Lower leg skin (tissue), 4 donors: Measurements from ENCODE around the gene SLC22A23. TPM values are rescaled to one million over a fixed set of nuclear protein-coding genes. Genes with fewer than 3 reads are reported as not detected.

Experiments used
- DNase-seq, 2 donors: peaks; one replicate each; pipeline ENCODE4 v3.0.0-alpha.2; 2019; ENCODE audit warnings: low spot score in 2 of 2
- H3K4me3 ChIP-seq: fragments of 200-600 bp; sonication (generic); 2 replicates; pipeline ENCODE4 v1.5.1; 2017; ENCODE audit warnings: mild to moderate bottlenecking, low read depth; ENCODE audit not compliant: poor library complexity, severe bottlenecking
- CTCF ChIP-seq, 3 donors: fragments of 450-650 bp; IDR thresholded peaks; one replicate each; pipeline ENCODE4 v1.5.1; 2016; ENCODE audit warnings: antibody characterized with exemption in 3 of 3, mild to moderate bottlenecking in 3 of 3, moderate library complexity in 2 of 3
- POLR2A ChIP-seq, 2 donors: fragments of 450-650 bp; IDR thresholded peaks; one replicate each; pipeline ENCODE4 v1.6.1; 2016 to 2017; ENCODE audit warnings: antibody characterized with exemption in 2 of 2, mild to moderate bottlenecking in 1 of 2, moderate library complexity in 1 of 2
- WGBS, 2 donors: methylation state at CpG; one replicate each; pipeline ENCODE4 v1.1.5; 2018; 5-methylcytosine and 5-hydroxymethylcytosine counted together
- intact Hi-C: fragments of 100-400 bp; cut with DNase I; formaldehyde crosslinking; loops from one replicate; pipeline ENCODE4 v1.15.0; 2023; ENCODE audit warnings: low total_unique reads
- total RNA-seq, 4 donors: library from RNA; depleted of rRNA; stranded (reverse); fragments of >200 nt; gene quantifications; one replicate each; pipeline ENCODE4 v1.1.0, GENCODE V29; 2016

The SLC22A23 gene
- total RNA-seq, 4 donors from 2014 or later, result 29.2 to 50.7 (median 43.2) TPM

- WGBS, 2 donors, result 81 to 89% methylated on average over 9 of the region's 9 CpGs
- intact Hi-C loops, result no loop called here
- TF ChIP-seq CTCF (IDR thresholded peaks at IDR 0.05), result no peak
- H3K4me3 ChIP-seq, result no peak overlapping the region
- DNase-seq, result peak in 1 of 2 donors; percentile 78
Observed at GRCh38 chr6:3297006-3297405, 159.8 kb downstream of the SLC22A23 start.

- intact Hi-C loops, result no loop called here
- H3K4me3 ChIP-seq, result no peak overlapping the region
- DNase-seq, result peak in 1 of 2 donors; percentile 80
- WGBS, 2 donors, result 90 to 93% methylated on average over 10 to 11 of the region's 11 CpGs
- TF ChIP-seq POLR2A (IDR thresholded peaks at IDR 0.05), result no peak
- TF ChIP-seq CTCF (IDR thresholded peaks at IDR 0.05), result no peak
Observed at GRCh38 chr6:3296537-3296936, 160.3 kb downstream of the SLC22A23 start.

- peak in 1 of 2 donors; percentile 66 for DNase-seq
- intact Hi-C loops, result no loop called here
- 86 to 90% methylated on average over 10 of the region's 10 CpGs for WGBS, 2 donors
- no peak overlapping the region for H3K4me3 ChIP-seq
- TF ChIP-seq POLR2A (IDR thresholded peaks at IDR 0.05) (no peak), CTCF (IDR thresholded peaks at IDR 0.05) (no peak)
Observed at GRCh38 chr6:3296078-3296477, 160.8 kb downstream of the SLC22A23 start.

GRCh38 chr6:3294921-3295871 lies 161.7 kb downstream of the SLC22A23 start:
- 80 to 83% methylated on average over 29 of the region's 29 CpGs for WGBS, 2 donors
- TF ChIP-seq POLR2A (IDR thresholded peaks at IDR 0.05) (no peak), CTCF (IDR thresholded peaks at IDR 0.05) (no peak)
- intact Hi-C loops, result no loop called here

GRCh38 chr6:3294396-3294795 lies 162.5 kb downstream of the SLC22A23 start:
- no peak overlapping the region for H3K4me3 ChIP-seq
- WGBS, 2 donors, result 92 to 94% methylated on average over 8 of the region's 8 CpGs
- DNase-seq, result peak in 1 of 2 donors; percentile 53
- TF ChIP-seq CTCF (IDR thresholded peaks at IDR 0.05), result no peak
- TF ChIP-seq POLR2A (IDR thresholded peaks at IDR 0.05), result no peak
- intact Hi-C loops, result no loop called here

More at GRCh38 chr6:3294921-3295871, 161.7 kb downstream of the SLC22A23 start:
- H3K4me3 ChIP-seq, result no peak overlapping the region
- DNase-seq, result peak in 1 of 2 donors; percentile 75
